Globus pallidus (tissue), 1 donor: ENCODE measurements around the gene TIGD7.
A peak's percentile ranks its signal among the peaks of the same experiment; 100 is the strongest.

Experiments used
- DNase-seq: peaks from one replicate; pipeline ENCODE4 v3.0.0-alpha.2; 2015; ENCODE audit warnings: low spot score

Gene TIGD7, protein sequence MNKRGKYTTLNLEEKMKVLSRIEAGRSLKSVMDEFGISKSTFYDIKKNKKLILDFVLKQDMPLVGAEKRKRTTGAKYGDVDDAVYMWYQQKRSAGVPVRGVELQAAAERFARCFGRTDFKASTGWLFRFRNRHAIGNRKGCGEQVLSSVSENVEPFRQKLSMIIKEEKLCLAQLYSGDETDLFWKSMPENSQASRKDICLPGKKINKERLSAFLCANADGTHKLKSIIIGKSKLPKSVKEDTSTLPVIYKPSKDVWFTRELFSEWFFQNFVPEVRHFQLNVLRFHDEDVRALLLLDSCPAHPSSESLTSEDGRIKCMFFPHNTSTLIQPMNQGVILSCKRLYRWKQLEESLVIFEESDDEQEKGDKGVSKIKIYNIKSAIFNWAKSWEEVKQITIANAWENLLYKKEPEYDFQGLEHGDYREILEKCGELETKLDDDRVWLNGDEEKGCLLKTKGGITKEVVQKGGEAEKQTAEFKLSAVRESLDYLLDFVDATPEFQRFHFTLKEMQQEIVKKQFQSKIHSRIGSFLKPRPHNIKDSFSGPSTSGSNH

DNA sequence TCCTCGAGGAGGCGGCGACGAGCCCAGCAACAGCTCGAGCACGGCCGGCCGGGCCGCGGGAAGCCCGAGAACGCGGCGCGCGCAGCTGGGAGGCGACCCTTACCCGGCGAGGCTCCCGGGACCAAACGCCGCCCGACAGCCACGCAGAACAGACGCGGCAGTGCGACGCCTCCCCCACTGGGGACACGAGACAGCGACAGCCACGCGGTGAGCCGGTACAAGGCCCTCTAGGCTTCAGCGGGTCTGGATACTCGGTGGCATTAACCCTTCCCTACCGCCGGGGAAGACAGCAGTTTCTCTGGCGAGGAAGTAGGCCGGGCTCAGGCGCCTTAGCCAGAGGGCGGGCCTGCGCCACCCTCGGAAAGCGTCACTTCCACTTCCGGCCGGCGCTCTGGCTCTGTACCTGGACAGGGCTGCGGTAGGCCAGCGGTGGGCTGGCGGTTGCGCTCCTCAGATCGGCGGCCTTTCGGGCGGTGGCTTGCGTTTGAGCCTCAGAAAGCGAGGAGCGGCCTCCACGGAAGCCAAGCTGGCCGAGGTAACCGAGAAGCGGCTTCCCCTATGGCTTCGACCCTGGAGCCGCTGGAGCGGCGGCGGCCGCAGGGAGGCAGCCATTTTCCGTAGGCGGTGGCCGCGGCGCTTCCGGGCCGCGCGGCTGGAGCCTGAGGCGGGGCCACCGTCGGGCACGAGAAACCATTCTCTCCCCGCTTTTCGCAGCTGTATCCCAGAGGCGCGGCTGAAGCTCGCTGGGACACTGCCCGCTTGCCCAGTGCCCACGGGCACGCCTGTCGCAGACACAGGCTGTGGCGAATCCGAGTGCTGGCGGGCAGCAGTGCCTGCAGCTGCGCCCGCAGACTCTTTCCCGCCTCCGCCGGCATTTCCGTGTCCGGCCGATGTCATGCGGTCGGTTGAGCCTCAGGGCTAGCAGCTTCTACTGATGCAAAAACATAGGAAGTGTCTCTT is at the start of gene TIGD7, which contains the start of gene ZNF75A:
Gene TIGD7 (minus strand): TSS at position 322 of the 960 bp plus-strand sequence. CDS start 4,816 bp downstream, outside the sequence.
Gene ZNF75A (plus strand): TSS at position 389 of the 960 bp plus-strand sequence. CDS start 2,932 bp downstream, outside the sequence.
- peak; percentile 92 for DNase-seq

DNA sequence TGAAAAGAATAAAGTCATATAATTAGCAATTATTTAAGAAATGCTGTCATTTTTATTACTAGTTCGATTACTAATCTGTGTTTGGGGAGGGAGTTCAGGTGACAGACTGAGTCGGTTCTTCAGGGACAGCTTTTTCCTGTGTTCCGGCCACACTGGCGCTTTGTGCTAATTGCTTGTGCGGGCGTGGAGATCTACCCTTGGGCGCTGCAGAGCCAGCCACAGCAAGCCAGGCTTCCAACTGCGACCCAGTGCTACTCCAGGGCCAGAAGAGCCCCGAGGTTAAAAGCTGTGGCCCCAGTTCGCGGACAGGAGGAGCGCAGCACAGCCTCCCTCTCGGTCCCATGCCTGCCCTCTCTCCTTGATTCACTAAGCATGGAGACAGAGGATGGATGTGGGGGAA is 43.9 kb upstream of the TIGD7 start:
- no peak for DNase-seq

DNA sequence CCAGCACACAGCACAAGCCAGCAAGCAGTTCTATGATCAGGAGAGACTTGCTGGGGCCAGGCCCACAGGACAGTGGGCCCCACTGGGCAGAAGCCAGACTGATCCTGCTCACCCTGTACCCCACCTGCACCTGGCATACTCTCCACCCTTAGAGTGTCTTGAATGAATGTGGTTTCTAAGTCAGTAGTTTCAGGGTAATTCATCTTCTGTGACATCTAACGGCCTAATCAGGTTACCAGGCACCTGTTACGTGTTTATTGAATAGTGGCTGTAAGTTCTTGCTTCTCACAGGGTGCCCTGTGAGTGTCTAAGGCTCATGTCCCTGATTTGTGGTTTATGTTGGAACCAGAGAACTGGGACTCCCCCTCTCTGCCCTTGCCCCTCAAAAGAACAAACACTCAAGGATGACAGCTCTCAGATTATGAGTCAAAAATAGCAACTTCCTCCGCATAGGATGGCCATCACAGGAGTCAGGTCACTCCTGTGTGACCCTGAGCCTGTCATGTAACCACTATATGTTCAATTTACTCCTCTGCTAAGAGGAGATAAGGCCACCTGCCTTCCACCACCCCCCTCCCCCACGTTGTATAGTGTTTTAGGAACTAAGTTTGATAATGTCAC is 43.4 kb upstream of the TIGD7 start:
- no peak for DNase-seq

DNA sequence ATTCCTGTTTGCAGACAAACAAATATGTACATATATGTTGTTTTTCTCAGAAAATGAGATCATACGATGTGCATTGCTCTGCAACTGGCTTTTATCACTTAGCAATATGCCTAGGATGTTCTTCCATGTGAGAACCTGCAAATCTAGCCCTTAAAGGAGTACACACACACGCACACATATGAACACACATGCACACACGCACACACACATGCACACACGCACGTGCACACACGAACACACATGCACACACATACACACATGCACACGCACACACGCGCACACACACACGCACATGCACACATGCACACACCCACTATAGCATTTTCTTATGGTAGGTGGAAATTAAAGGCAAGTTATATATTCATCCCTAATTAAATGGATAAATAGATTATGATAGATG is 42.4 kb upstream of the TIGD7 start:
- DNase-seq, result no peak

DNA sequence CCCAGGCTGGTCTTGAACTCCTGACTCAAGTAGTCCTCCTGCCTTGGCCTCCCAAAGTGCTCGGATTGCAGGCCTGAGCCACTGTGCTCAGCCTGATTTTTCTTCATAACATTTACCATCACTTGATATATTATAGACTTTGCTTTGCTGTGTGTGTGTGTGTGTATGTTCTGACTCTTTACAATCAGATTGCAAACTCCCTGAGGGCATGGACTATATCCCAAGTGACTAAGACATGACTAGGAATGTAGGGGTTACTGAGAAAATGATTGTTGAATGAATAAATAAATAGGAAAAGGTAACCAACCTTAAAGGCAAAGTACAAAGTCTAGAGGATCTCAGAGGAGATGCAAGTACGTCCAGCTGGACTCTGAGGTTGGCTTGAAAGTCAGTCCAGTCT is 40.8 kb upstream of the TIGD7 start:
- DNase-seq, result no peak

DNA sequence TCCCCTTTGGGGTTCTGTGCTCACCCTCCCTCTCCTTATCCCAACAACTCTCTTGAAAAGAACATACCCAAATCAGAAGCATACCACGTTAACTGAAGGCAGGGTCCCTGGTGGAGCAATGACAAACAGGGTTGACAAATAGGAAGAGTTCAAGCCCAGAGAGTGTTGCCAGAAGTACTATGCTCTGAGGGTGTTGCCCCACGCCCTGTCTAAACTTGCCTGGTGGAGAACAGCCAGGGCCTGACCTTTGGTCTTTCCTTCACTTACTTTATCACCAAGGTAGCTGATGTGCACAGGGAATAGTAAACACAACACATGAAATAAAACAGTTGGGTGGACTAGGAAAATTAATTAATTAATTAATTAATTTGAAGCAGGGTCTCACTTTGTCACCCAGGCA is 23.4 kb upstream of the TIGD7 start:
- DNase-seq, result no peak

DNA sequence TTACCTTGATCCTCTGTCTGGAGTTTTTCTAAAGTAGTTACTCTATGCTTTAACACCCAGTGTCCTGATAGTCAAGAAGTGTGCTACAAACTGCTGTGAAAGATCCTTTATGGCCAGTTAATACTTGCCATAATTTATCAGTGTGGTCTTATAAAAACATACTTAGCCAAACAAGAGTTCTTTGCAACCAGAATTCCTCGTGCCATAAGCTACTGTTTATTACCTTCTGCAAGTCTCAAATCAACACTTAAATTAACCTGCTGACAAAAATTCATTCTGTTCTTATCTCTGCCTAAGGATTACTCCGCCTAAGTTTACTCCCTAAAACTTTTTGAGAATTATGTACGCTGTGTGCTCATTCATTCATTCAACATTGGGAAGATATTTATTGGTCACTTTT is 22.9 kb upstream of the TIGD7 start:
- no peak for DNase-seq

DNA sequence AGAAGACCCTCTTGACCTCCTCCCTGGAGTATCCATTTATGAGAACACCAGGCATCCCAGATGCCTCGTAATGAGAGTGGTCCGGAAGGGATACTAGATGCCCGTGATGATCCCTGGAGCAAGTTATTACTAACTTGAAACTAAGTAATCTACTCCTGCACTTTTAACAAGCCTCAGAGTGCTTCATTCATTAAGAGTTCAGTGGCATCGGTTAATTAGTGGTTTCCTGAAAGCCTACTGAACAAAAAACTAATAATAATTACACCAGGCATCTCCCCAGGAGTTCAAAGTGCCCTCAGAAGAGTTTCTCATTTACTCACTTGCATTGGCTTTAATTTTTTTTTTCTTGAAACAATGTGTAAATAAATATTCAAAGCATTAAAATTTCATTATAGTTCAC is 22.3 kb upstream of the TIGD7 start:
- DNase-seq, result no peak

DNA sequence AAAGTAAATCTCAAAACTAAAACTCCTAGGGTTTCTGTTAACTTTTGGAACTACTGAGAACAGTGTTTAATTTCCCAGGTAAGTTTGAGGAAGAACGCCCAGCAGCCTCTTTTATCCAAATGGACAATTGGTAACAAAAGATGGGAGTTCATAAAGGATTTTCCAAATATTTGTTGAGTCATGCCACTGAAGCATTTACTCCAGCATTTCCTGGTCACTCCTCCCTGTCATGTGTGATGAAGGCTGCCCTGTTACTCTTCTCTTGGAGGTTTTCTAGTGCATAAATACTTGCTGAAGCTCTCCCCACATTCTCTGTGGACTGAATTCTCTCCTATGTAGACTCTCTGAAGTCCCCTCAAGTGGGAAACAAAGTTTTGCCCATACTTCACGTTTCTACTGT is 16.6 kb upstream of the TIGD7 start:
- no peak for DNase-seq

DNA sequence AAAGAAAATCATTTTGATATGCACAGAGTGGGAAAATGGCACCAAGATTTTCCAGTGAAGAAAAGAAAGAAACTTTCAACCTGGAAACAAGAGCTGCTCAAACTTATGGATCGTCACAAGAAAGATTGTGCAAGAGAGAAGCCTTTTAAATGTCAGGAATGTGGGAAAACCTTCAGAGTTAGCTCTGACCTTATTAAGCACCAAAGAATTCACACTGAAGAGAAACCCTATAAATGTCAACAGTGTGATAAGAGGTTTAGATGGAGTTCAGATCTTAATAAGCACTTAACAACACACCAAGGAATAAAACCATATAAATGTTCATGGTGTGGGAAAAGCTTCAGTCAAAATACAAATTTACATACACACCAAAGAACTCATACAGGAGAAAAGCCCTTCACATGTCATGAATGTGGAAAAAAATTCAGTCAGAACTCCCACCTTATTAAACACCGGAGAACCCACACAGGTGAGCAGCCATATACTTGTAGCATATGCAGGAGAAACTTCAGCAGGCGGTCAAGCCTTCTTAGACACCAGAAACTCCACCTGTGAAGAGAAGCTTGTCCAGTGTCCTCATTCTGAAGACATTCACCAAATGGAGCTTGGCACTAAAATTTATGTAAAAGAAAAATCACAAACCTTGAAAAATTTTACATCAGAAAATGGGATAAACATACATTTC is 12.2 kb upstream of the TIGD7 start:
- DNase-seq, result no peak

DNA sequence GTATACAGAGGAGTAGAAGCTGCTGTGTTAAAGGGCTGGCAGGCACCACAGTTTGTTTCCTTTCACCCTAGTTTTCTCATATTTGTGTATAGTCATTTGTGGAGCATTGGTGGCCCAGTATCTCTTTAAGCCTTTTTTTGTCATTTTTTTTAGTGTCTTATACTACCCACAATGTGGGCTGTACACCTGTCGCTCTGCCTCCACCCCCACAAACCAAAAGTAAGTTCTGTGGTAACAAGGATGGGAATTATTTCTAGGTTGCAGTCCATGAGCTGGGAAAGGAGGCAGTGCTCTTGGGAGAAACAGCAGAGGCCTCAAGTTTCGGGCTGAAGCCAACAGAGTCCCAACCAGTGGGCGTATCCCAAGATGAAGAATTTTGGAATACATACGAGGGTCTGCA is 6.3 kb upstream of the TIGD7 start:
- DNase-seq, result no peak

DNA sequence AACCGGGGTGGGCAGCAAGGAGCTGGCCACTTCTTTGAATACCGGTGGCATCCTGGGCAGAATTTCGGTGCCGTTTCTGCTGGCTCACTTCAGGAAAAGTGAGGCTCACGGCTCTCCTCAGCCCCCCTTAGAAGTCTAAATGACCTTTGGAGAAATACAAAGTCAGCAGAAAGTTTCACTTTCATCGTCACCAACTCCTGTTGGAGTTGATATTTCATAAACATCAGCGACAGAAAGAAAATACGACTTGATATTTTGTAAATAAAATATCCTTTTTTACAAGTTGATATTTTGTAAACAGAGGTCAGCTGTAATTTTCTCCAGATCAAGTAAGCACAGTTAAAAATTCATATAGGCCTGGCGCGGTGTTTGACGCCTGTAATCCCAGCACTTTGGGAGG is 848 bp upstream of the TIGD7 start:
- no peak for DNase-seq

DNA sequence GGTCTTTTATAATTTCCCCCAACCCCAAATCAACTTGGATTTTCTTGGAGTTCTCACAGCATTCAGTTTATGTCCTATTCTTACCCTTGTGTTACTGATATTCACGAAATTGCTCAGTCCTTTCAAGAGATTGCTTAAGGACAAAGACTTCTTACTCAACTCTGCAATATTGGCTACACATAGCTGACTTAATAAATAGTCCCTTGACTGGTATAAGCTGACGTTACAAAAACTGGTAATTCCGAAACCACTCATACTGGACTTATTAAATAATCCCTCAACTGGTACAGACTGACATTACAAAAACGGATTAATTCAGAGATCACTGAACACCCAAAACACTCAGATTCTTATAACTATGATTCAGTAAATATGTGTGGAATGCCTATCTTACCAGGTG is 860 bp downstream of the TIGD7 start:
- no peak for DNase-seq

DNA sequence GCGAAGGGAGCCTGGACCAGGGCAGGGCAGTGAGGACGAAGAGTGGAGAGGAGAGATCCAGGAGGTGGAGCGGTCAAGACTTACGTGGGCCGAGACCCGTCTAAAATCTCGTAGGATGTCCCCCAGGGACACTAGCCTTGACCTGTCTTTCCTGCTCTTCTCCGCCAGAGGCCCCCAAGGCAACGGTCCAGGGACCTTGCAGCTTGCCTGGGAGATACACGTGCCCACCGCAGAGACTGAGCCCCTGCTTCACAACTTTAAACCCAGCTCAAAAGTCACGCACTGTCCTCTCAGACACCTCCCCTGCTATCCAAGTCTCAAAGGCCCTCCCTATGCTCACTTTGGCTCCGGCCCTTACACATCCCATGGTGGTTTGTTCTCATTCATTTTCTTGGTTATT is 9.4 kb downstream of the TIGD7 start:
- no peak for DNase-seq

DNA sequence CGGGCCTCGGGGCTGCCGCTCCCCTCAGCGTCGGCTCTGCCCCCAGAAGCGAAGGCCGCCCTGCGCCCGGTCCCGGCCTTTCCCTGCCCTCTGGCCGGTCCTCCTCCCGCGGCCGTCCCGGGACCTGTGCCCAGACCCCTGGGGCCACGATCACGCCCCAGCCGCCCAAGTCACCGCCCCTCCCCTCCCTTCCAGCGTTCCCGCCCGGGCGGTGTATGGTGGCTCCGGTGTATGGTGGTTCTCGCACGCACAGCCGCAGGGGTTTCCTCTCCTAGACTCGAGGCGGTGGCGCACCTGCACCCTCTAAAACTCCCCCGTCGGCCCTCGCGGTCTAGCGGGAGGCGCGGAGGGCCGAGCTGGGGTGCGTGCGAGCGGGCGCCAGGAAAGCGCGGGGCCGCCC is 10.0 kb downstream of the TIGD7 start:
- DNase-seq, result no peak

DNA sequence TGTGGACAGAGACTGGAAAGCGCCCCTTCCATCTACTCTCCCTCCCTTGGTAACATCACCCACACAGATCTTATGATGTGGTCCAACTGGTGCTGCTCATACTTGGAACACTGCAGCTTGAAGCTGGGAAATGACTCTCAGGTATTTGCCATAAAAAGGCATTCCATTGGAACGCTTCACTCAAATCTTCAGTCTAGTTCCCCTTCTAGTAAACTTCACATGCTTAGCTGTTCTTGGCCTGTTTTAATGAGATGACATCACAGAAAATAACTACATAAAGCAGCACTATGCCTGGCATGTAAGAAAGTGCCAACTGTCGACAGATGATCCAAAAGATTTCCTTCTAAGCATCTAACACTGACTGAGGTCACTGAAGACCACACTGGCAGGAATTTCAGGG is 12.6 kb downstream of the TIGD7 start:
- DNase-seq, result no peak

DNA sequence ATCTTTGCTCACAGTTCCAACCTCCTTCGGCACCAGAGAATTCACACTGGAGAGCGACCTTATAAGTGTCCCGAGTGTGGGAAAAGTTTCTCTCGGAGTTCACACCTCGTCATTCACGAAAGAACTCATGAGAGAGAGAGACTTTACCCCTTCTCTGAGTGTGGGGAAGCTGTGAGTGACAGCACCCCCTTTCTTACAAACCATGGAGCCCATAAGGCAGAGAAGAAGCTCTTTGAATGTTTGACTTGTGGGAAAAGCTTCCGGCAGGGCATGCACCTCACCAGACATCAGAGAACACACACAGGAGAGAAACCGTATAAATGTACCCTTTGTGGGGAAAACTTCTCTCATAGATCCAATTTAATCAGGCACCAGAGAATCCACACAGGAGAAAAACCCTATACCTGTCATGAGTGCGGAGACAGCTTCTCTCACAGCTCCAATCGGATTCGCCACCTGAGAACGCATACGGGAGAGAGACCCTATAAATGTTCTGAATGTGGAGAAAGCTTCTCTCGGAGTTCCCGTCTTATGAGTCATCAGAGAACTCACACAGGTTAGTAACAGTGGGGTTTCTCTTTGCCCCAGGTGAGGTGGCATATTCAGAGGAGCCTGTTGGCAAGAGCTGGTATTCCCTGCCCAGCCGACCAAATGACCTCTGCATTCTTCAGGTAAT is 15.1 kb downstream of the TIGD7 start:
- no peak for DNase-seq

DNA sequence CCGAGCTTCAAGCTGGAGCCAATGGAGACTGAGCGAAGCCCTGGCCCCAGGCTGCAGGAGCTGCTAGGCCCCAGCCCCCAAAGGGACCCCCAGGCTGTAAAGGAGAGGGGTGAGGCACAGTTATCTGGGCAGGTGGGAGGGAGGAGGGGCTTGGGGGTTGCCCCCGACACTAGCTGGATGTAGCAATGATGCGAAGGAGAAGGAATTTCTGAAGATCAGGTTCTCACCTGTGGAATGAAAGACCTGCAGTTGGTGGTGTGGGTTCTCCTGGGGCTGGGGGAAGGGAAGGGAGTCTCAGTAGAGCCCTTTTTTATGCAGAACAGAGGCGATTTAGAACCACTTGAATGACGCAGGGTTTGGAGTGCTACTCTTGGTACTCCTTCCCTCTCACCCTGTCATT is 20.1 kb downstream of the TIGD7 start:
- no peak for DNase-seq

DNA sequence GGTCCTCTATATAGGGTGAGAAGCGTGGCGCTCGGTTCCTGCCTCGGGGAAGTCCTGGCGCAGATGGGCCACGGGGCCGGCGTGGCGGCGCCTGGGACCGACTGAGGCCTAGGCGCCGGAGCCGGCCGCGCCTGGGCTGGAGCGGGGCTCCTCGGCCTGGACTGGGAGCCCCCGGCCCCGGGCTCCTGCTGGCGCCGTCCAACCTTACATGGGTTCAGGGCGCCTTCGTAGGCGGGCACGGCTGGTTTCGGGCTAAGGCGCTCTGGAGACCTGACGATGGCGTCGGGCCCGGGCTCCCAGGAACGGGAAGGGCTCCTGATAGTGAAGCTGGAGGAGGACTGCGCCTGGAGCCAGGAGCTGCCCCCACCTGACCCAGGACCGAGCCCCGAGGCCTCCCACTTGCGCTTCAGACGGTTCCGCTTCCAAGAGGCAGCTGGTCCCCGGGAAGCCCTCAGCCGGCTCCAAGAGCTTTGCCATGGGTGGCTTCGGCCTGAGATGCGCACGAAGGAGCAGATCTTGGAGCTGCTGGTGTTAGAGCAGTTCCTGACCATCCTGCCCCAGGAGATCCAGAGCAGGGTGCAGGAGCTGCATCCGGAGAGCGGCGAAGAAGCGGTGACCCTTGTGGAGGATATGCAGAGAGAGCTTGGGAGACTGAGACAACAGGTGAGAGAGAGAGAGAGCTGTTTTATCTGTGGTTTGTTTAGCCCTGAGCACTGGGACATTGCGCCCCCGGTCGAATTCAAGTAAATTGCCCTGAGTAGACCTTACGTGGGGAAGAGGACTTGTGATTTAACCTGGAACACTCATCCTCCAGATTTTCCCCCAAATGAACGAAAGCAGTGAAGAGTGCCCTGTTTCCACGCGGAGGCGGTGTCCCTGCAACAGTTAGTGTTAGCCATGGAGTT is 21.4 kb downstream of the TIGD7 start:
- DNase-seq, result no peak
